Upper lobe of left lung (tissue), 4 donors: ENCODE measurements around the gene TMTC2.

Experiments
- POLR2A ChIP-seq, 4 donors: fragments of 450-650 bp; IDR thresholded peaks; one replicate each; pipeline ENCODE4 v1.5.1; 2016 to 2017; ENCODE audit warnings: antibody characterized with exemption in 4 of 4, mild to moderate bottlenecking in 2 of 4
- TF ChIP-seq, protein P1 (sequence below), 6 experiments: fragments of 450-650 bp in 4 of 6; fragments of 200-600 bp in 2 of 6; sonication (generic) in 2 of 6; IDR thresholded peaks; one replicate each; pipeline ENCODE4 v1.5.1; 2016 to 2019; ENCODE audit warnings: antibody characterized with exemption in 6 of 6

DNA sequence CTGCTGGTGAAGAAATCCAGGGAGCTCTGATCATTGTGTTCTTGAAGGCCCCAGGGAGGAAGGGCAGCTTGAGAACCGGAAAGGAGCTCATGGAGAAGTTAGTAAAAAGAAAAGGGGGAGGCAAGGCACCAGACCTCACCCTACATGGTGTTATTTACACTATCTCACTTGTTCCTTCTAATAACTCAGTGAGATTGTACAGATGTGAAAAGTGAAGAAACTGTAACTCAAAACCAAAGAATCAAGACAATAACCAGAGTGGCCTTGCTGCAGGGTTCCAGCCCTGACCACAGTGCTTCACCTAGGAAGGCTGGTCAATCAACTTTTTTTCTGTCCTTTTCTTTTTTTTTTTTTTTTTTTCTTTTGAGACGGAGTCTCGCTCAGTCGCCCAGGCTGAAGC is 353.6 kb downstream of the TMTC2 start:
- TF ChIP-seq, protein P1, sequence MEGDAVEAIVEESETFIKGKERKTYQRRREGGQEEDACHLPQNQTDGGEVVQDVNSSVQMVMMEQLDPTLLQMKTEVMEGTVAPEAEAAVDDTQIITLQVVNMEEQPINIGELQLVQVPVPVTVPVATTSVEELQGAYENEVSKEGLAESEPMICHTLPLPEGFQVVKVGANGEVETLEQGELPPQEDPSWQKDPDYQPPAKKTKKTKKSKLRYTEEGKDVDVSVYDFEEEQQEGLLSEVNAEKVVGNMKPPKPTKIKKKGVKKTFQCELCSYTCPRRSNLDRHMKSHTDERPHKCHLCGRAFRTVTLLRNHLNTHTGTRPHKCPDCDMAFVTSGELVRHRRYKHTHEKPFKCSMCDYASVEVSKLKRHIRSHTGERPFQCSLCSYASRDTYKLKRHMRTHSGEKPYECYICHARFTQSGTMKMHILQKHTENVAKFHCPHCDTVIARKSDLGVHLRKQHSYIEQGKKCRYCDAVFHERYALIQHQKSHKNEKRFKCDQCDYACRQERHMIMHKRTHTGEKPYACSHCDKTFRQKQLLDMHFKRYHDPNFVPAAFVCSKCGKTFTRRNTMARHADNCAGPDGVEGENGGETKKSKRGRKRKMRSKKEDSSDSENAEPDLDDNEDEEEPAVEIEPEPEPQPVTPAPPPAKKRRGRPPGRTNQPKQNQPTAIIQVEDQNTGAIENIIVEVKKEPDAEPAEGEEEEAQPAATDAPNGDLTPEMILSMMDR (IDR thresholded peaks at IDR 0.05), result no peak
- TF ChIP-seq POLR2A (IDR thresholded peaks at IDR 0.05), result no peak
